Left ventricle myocardium inferior (tissue), 1 donor: ENCODE data around the gene GLT8D2. TPM values are rescaled to one million over a fixed set of nuclear protein-coding genes. Genes with fewer than 3 reads are reported as not detected.

Experiments used
- DNase-seq: peaks from one replicate; pipeline ENCODE4 v3.0.0-alpha.2; 2020
- H3K27ac ChIP-seq: fragments of 200-600 bp; replicated peaks from 2 replicates; pipeline ENCODE4 v1.8.0; 2021
- H3K27me3 ChIP-seq: fragments of 200-600 bp; 2 replicates; pipeline ENCODE4 v1.8.0; 2021; ENCODE audit warnings: low read depth
- H3K36me3 ChIP-seq: fragments of 200-600 bp; 2 replicates; pipeline ENCODE4 v1.8.0; 2021
- H3K4me1 ChIP-seq: fragments of 200-600 bp; 2 replicates; pipeline ENCODE4 v1.8.0; 2021
- H3K4me3 ChIP-seq: fragments of 200-600 bp; 2 replicates; pipeline ENCODE4 v1.8.0; 2021; ENCODE audit warnings: mild to moderate bottlenecking, moderate library complexity
- H3K9me3 ChIP-seq: fragments of 200-600 bp; replicated peaks from 2 replicates; pipeline ENCODE4 v1.8.0; 2021
- CTCF ChIP-seq: fragments of 200-600 bp; IDR thresholded peaks from 2 replicates; pipeline ENCODE4 v1.8.0; 2021; ENCODE audit warnings: antibody characterized with exemption, mild to moderate bottlenecking, borderline replicate concordance
- intact Hi-C: fragments of 100-400 bp; cut with micrococcal nuclease; formaldehyde crosslinking; loops from one replicate; pipeline ENCODE4 v1.11.0; 2022
- total RNA-seq: library from RNA; stranded (reverse); fragmentation: NEBNext Ultra II Directional; extraction: Animal tissue kit (Norgen Biotek cat#: 25700); gene quantifications from one replicate; pipeline ENCODE4 v1.2.1, GENCODE V29; 2021
- donor health status: DM: no; HTN: yes; CAD: no; lungs with severe emphysema.

GLT8D2 gene
- total RNA-seq, 1 donor from 2014 or later, result 11.7 TPM

- intact Hi-C loops, result no loop called here
- Histone ChIP-seq H3K9me3 (no peaks in the 10 kb centered on the region), H3K36me3 (no peaks in the 10 kb centered on the region), H3K4me1 (peaks cover 34% of the 10 kb centered on the region), H3K4me3 (no peak overlapping the region), H3K27me3 (no peaks in the 10 kb centered on the region), H3K27ac (no peak overlapping the region)
- no peak for TF ChIP-seq CTCF
- no peak for DNase-seq
Observed at GRCh38 chr12:104054681-104055346, 4.8 kb upstream of the GLT8D2 start.

DNA sequence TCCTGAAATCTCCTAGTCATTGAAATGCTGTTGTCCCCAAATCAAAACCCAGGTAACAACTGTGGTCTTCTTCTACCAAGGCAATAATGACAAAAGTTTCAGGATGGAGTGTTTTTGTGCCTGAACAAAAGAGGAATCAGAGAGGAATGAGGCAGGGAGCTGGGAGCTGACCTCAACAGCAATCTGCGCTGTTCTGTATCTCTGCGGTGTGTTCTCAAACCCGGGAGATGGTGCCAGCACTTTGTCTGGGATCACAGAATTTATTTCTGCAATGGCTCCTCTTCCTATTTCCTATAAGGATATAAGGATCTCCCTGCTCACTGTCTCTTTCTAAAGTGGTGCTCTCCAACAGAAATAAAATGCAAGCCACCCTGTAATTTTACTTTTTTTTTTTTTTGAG lies 449 bp upstream of the GLT8D2 start:
- Histone ChIP-seq H3K9me3 (no peaks in the 10 kb centered on the region), H3K27me3 (no peaks in the 10 kb centered on the region), H3K4me1 (peaks cover 54% of the 10 kb centered on the region), H3K27ac (peak overlapping the region; percentile 75), H3K36me3 (no peaks in the 10 kb centered on the region), H3K4me3 (peak overlapping the region; percentile 65)
- DNase-seq, result no peak
- TF ChIP-seq CTCF, result no peak
- intact Hi-C loops, result no loop called here

DNA sequence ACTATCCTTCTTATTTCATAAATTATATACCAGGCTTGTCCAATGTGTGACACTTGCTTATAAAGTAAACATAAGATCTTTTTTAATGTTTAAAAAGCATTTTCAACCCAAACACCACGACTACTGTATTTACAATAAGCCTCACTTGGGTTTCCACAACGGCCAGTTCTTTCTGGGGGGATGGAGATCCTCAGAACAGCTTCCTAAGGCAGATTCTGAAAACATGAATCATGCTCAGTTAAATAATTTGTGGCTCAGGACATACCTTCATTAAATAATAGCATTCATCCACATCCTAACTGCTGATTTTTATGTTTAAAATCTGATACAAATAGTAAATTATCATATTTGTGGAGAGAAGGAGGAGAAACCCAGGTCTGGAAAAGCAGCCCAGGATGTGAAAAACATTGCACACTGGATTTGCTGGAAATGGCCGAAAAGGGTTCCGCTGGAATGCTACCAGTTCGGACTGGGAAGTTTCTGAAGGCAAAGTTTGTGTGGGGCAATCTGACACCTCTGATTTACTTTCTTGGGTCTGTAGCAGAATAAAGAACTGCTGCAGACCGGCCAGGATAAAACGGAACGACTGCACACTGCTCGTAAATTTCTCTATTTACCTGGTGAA lies 597 bp downstream of the GLT8D2 start:
- TF ChIP-seq CTCF, result no peak
- Histone ChIP-seq H3K4me1 (peaks cover 54% of the 10 kb centered on the region), H3K9me3 (no peaks in the 10 kb centered on the region), H3K27me3 (no peaks in the 10 kb centered on the region), H3K27ac (peak overlapping the region; percentile 75), H3K4me3 (peak overlapping the region; percentile 65), H3K36me3 (no peaks in the 10 kb centered on the region)
- no peak for DNase-seq
- intact Hi-C loops, result no loop called here

GRCh38 chr12:104048811-104049210 lies 1.2 kb downstream of the GLT8D2 start:
- H3K36me3 ChIP-seq, result no peaks in the 10 kb centered on the region
- H3K4me3 ChIP-seq, result peak overlapping the region; percentile 65
- peaks cover 54% of the 10 kb centered on the region for H3K4me1 ChIP-seq
- no peak for DNase-seq
- no peaks in the 10 kb centered on the region for H3K27me3 ChIP-seq
- intact Hi-C loops, result no loop called here
- TF ChIP-seq CTCF, result no peak
- peak overlapping the region; percentile 75 for H3K27ac ChIP-seq
- H3K9me3 ChIP-seq, result no peaks in the 10 kb centered on the region

- H3K4me1 ChIP-seq, result peaks cover 54% of the 10 kb centered on the region
- intact Hi-C loops, result no loop called here
- peak overlapping the region; percentile 65 for H3K4me3 ChIP-seq
- no peaks in the 10 kb centered on the region for H3K36me3 ChIP-seq
- TF ChIP-seq CTCF, result no peak
- DNase-seq, result no peak
- no peaks in the 10 kb centered on the region for H3K27me3 ChIP-seq
- H3K27ac ChIP-seq, result peak overlapping the region; percentile 75
- H3K9me3 ChIP-seq, result no peaks in the 10 kb centered on the region
Observed at GRCh38 chr12:104048162-104048561, 1.8 kb downstream of the GLT8D2 start.
